Mucosa of rectum (tissue), 2 donors: Measurements from ENCODE around the gene UNC5B.
A peak's percentile ranks its signal among the peaks of the same experiment; 100 is the strongest.

Experiments used
- H3K27ac ChIP-seq, 2 donors: one replicate each; pipeline ENCODE4 v1.7.0; 2013; ENCODE audit warnings: inconsistent platforms in 2 of 2, low read depth in 2 of 2, low read length in 2 of 2
- H3K27me3 ChIP-seq, 2 donors: one replicate each; pipeline ENCODE4 v1.7.0; 2013; ENCODE audit warnings: low read length in 2 of 2; ENCODE audit not compliant: control insufficient read depth in 2 of 2, insufficient read depth in 2 of 2
- H3K36me3 ChIP-seq, 2 donors: one replicate each; pipeline ENCODE4 v1.7.0; 2013; ENCODE audit warnings: low read length in 2 of 2; ENCODE audit not compliant: control insufficient read depth in 2 of 2, insufficient read depth in 2 of 2
- H3K4me1 ChIP-seq, 2 donors: one replicate each; pipeline ENCODE4 v1.7.0; 2013; ENCODE audit warnings: low read length in 2 of 2, mild to moderate bottlenecking in 1 of 2; ENCODE audit not compliant: control insufficient read depth in 2 of 2, insufficient read depth in 2 of 2
- H3K4me3 ChIP-seq, 2 donors: one replicate each; pipeline ENCODE4 v1.7.0; 2013; ENCODE audit warnings: low read length in 2 of 2
- H3K9ac ChIP-seq, 2 donors: one replicate each; pipeline ENCODE4 v1.7.0; 2013; ENCODE audit warnings: low read length in 2 of 2, low read depth in 1 of 2, mild to moderate bottlenecking in 1 of 2
- H3K9me3 ChIP-seq, 2 donors: one replicate each; pipeline ENCODE4 v1.7.0; 2013; ENCODE audit warnings: low read length in 2 of 2; ENCODE audit not compliant: control insufficient read depth in 2 of 2
- donor health status: healthy.
- donor health status: Normal muscosa, but diverticular disease.

UNC5B gene

GRCh38 chr10:71304914-71305313, 92.5 kb downstream of the UNC5B start:
- Histone ChIP-seq H3K4me3 (no peak overlapping the region), H3K9me3 (no peaks in the 10 kb centered on the region), H3K36me3 (no peaks in the 10 kb centered on the region), H3K4me1 (no peaks in the 10 kb centered on the region), H3K27ac (no peak overlapping the region), H3K27me3 (no peaks in the 10 kb centered on the region), H3K9ac (no peak overlapping the region)

DNA sequence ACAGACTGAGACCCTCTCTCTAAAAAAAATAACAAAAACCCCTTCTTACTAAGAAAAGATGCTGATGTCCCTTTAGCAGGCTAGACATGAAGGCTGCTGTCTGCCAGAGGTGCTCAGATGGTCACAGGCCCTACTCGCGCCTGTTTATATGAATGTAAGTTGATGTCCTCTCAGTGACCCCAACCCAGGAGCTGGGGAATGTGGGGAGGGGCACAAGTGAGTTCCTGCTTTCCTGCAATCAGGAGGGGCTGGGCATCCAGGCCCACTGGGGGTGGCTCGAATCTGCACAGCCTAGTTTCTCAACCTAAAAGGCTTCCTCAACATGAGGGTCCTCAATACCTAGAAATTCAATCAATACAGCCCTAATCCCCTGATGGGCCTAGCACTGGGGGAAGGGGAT, 94.6 kb downstream of the UNC5B start:
- Histone ChIP-seq H3K4me3 (no peak overlapping the region), H3K27ac (no peak overlapping the region), H3K4me1 (no peaks in the 10 kb centered on the region), H3K36me3 (no peaks in the 10 kb centered on the region), H3K9ac (no peak overlapping the region), H3K27me3 (no peaks in the 10 kb centered on the region), H3K9me3 (no peaks in the 10 kb centered on the region)

DNA sequence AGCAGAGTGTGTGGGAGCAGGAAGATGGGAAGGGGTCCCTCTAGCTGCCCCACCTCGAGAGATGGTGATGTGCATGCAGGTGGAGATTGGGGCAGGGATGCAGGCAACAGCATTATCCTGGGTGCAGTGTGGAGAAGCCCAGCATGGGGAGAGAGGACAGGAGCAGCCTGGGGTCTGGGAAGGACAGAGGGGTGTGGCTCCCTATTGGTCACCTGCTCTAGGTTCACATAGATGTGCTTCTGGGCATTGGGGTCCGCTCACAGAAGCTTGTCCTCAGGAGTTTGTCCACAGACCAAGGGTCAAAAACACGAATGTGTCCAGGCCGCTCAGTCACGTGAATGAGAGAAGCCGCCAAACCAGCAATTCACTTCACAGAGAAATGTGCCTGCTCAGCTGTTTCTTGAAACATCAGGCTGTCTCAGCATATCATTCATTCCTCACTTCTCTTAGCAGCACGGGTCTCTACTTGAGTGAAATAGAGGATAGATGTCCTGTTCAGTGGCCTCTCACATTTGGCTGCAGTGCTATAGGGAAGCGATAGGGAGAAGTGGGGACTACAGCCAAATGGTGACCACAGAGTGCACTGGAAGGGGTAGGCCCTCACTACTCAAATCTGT, 95.2 kb downstream of the UNC5B start:
- H3K9me3 ChIP-seq = no peaks in the 10 kb centered on the region
- no peaks in the 10 kb centered on the region for H3K27me3 ChIP-seq
- no peak overlapping the region for H3K9ac ChIP-seq
- H3K27ac ChIP-seq = no peak overlapping the region
- H3K4me1 ChIP-seq = no peaks in the 10 kb centered on the region
- H3K4me3 ChIP-seq = no peak overlapping the region
- no peaks in the 10 kb centered on the region for H3K36me3 ChIP-seq

DNA sequence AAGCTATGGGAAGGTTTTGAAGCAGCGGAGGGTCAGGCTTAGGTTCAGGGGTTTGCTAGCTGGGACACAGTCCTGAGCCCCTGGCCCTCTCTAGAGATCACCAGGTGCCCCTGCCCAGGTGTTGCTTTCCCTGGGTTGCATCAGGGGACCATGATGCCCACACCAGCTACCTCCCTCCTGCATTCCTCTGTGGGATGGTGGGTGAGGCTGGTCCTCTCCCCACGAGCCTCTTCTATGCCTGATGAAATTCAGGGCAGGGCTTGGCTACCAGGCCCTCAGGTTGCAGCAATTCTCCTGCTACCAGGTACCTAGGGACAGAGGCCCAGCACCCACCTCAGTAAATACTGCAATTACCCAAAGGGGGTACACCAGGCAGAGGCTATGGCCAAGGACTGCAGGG, 95.9 kb downstream of the UNC5B start:
- H3K4me3 ChIP-seq = no peak overlapping the region
- H3K27ac ChIP-seq = no peak overlapping the region
- H3K9me3 ChIP-seq = no peaks in the 10 kb centered on the region
- no peak overlapping the region for H3K9ac ChIP-seq
- H3K27me3 ChIP-seq = no peaks in the 10 kb centered on the region
- H3K36me3 ChIP-seq = no peaks in the 10 kb centered on the region
- peaks cover 0 to 3% of the 10 kb centered on the region in 2 donors for H3K4me1 ChIP-seq

GRCh38 chr10:71308985-71309384, 96.6 kb downstream of the UNC5B start:
- H3K9me3 ChIP-seq = no peaks in the 10 kb centered on the region
- H3K9ac ChIP-seq = no peak overlapping the region
- no peaks in the 10 kb centered on the region for H3K27me3 ChIP-seq
- H3K27ac ChIP-seq = no peak overlapping the region
- H3K4me1 ChIP-seq = peaks cover 0 to 4% of the 10 kb centered on the region in 2 donors
- H3K36me3 ChIP-seq = no peaks in the 10 kb centered on the region
- no peak overlapping the region for H3K4me3 ChIP-seq

DNA sequence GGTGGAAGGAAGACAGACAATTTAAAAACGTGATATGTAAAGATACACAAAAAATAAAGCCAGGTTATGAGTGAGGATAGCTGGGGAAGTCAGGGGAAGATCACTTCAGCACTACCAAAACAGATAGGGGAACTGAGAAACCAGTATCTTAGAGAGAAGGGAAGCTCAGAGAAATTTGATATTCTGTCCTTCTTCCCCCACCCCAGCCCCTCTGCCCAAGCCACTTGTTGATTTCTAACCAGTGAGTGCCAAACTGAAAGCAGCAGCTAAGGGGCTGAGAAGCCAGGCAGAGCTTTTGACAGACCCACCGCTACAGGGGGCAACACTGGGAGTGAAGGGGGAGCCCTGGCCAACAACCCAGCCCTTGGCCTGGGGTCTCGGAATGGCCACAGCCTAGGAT, 97.5 kb downstream of the UNC5B start:
- peaks cover 0 to 4% of the 10 kb centered on the region in 2 donors for H3K4me1 ChIP-seq
- no peak overlapping the region for H3K4me3 ChIP-seq
- no peak overlapping the region for H3K9ac ChIP-seq
- no peaks in the 10 kb centered on the region for H3K27me3 ChIP-seq
- H3K27ac ChIP-seq = no peak overlapping the region
- H3K9me3 ChIP-seq = no peaks in the 10 kb centered on the region
- H3K36me3 ChIP-seq = no peaks in the 10 kb centered on the region

GRCh38 chr10:71312220-71312619, 99.8 kb downstream of the UNC5B start:
- Histone ChIP-seq H3K4me1 (peaks cover 0 to 4% of the 10 kb centered on the region in 2 donors), H3K36me3 (no peaks in the 10 kb centered on the region), H3K4me3 (no peak overlapping the region), H3K27me3 (no peaks in the 10 kb centered on the region), H3K27ac (no peak overlapping the region), H3K9me3 (no peaks in the 10 kb centered on the region), H3K9ac (no peak overlapping the region)

- H3K27ac ChIP-seq = peak overlapping the region in 1 of 2 donors; percentile 32
- no peak overlapping the region for H3K9ac ChIP-seq
- peaks cover 0 to 4% of the 10 kb centered on the region in 2 donors for H3K4me1 ChIP-seq
- no peaks in the 10 kb centered on the region for H3K9me3 ChIP-seq
- H3K36me3 ChIP-seq = no peaks in the 10 kb centered on the region
- H3K27me3 ChIP-seq = no peaks in the 10 kb centered on the region
- H3K4me3 ChIP-seq = no peak overlapping the region
Measured at GRCh38 chr10:71312811-71313789, 100.7 kb downstream of the UNC5B start.

GRCh38 chr10:71314028-71314693, 101.8 kb downstream of the UNC5B start:
- Histone ChIP-seq H3K36me3 (no peaks in the 10 kb centered on the region), H3K27me3 (no peaks in the 10 kb centered on the region), H3K27ac (no peak overlapping the region), H3K4me3 (no peak overlapping the region), H3K9ac (no peak overlapping the region), H3K9me3 (no peaks in the 10 kb centered on the region), H3K4me1 (peaks cover 4 to 7% of the 10 kb centered on the region in 2 donors)

- Histone ChIP-seq H3K27me3 (no peaks in the 10 kb centered on the region), H3K9ac (no peak overlapping the region), H3K27ac (no peak overlapping the region), H3K4me1 (peaks cover 8 to 9% of the 10 kb centered on the region in 2 donors), H3K36me3 (no peaks in the 10 kb centered on the region), H3K4me3 (no peak overlapping the region), H3K9me3 (no peaks in the 10 kb centered on the region)
Measured at GRCh38 chr10:71314694-71315225, 102.4 kb downstream of the UNC5B start.
